GM12873 (cell line): ENCODE data around the gene PGBD5.

Source experiments
- TF ChIP-seq, protein P1 (sequence below): IDR thresholded peaks from 2 replicates; pipeline ENCODE4 v1.5.1; 2012; ENCODE audit warnings: low read depth, mild to moderate bottlenecking, moderate library complexity, low read length, control low read depth; ENCODE audit not compliant: insufficient read depth; ENCODE audit errors: missing control alignments

Gene PGBD5

DNA sequence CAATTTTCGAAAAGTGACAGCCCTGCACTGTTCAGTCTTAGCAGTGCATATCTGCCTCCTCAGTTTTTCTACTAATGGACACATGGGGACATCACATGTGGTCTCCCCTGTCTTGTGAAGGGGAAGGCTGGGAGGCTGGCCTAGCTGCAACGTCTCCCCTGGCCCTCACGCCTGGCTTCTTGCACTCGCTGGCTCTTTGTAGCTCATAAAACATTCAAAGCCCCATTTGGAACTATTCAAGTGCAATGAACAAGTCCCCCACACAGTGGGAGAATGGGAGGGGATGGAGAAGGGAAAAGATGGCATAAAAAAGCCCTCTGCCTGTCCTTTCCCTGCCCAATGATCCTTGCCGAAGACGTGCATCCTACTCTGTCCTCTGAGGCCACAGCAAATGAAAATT lies 73.6 kb downstream of the PGBD5 start:
- TF ChIP-seq, protein P1, sequence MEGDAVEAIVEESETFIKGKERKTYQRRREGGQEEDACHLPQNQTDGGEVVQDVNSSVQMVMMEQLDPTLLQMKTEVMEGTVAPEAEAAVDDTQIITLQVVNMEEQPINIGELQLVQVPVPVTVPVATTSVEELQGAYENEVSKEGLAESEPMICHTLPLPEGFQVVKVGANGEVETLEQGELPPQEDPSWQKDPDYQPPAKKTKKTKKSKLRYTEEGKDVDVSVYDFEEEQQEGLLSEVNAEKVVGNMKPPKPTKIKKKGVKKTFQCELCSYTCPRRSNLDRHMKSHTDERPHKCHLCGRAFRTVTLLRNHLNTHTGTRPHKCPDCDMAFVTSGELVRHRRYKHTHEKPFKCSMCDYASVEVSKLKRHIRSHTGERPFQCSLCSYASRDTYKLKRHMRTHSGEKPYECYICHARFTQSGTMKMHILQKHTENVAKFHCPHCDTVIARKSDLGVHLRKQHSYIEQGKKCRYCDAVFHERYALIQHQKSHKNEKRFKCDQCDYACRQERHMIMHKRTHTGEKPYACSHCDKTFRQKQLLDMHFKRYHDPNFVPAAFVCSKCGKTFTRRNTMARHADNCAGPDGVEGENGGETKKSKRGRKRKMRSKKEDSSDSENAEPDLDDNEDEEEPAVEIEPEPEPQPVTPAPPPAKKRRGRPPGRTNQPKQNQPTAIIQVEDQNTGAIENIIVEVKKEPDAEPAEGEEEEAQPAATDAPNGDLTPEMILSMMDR, result no peak

DNA sequence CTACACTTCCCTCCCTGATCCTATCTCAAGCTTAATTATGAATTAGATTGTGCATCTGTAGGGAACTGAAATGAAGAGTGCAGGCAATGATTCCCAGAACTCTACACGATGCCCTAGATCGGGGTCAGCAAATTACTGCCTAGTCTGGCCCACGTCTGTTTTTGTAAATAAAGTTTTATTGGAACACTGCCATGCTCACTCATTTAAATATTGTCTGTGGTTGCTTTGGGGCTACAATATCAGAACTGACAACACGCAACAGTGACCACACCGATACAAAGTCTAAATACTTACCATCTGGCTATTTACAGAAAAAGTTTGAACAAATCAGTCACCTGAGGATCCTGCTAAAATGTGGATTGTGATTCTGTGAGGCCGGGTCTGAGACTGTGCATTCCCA lies 74.1 kb downstream of the PGBD5 start:
- TF ChIP-seq, protein P1, result no peak

DNA sequence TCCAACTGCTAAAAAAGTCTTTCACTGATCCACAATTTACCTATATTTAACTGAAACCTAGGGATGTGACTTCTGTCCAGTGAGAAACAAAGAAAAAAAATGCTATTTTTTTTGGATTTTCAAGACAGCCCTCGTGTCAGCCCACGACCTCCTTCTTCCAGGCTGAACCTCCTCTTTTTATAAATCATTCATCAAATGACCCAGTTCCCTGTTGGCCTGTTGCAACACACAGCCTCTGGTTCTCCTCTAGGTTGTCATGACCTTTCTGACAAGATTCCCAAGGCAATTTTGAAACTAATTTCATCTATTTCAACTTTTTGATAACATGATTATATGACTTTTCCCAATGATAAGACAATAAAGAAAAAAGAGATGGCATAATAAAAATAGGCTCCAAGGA lies 74.6 kb downstream of the PGBD5 start:
- TF ChIP-seq, protein P1, result no peak

DNA sequence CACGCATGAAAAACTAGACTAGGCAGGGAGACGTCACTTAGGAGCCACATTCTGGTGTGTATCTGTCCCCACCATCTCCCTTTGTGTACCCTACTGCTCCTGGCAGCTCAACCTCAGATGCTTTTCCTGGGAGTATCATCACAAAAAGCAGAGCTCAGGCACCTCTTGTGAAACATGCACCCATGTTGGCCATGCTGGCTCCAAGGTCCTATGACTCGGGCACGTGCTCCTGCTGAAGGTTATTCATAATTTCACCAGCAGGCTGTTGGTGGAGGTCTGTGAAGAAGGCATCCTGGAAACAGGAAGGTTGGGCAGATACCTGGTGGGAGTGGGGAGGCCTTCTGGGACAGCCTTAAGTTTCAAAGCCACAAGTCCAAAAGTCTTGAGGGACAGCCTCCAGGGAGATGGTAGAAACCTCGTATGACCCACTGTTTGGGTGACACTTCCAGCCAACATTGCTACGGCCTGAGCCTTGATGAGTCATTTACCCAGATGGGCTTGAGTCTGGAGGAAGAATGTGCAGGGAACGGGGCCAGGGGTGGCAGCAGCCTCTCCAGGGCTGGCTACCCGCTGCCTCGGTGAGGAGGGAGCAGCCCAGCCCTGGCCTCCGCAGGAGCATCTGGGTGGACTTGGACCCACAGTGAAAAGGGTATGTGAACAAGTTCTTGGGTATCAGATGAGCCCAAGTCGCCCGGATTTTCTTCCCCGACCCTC lies 75.8 kb downstream of the PGBD5 start:
- TF ChIP-seq, protein P1, result no peak

DNA sequence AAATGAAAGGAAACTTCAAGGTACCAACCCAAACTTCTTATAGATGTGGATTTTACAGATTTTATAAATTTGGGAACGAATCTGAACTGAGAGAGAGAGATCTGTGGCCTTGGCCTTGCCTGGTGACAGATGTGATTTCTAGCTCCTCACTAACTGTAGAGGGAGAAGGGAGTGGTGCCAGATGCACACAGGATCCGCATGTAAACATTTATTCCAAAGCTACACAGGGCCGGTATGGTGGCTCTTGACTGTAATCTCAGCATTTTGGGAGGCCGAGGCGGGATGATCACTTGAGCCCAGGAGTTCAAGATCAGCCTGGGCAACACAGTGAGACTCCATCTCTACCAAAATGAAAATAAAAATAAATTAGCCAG lies 77.1 kb downstream of the PGBD5 start:
- TF ChIP-seq, protein P1, result no peak

DNA sequence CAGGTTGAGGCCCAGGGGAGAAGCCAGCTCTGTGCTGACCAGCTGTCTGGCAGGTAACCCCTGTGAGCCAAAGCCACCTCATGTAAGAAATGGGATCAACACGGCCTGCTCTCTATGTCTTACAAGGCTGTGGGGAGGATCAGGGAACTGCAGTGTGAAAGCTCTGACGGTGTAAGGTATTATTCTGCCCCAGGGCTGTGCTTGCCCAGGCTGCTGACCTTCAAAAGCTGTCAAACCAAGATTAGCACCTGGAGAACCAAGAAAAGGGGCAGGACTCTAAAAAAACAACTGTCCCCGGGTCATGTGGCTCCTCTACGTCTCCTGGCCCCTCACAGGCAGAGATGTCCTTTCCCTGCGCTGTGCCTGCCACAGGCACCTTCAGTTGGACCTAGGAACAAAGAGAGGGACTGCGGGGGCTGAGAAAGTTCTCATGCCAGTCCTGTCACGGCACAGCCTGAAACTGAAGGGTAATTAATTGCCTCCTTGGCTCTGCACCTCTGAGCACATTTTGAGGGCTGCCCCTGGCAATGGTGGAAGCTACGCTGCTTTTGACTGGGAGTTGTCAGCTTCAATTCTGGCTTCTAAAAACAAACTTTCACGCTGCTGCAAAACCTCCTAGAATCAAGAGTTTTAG lies 77.6 kb downstream of the PGBD5 start:
- TF ChIP-seq, protein P1, result no peak

DNA sequence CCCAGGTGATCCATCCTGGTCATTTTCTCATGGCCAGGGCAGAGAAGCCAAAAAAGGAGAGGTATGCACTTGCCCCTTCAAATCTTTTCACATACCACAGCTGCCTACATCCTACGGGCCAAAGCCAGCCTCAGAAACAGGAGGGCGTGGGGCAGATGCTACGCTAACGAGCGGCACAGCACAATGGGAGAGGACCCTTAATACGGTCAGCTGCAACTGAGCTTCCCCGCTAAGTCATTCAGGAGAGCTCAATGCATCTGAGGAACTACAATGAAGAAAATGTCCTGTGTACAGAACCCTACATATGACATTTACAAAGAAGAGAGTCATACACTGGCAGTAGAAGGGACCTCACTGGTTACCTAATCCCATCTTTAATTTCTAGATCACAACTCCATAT lies 78.2 kb downstream of the PGBD5 start:
- TF ChIP-seq, protein P1, result no peak
